ENCODE data around the gene ITFG1. TPM values are rescaled to one million over a fixed set of nuclear protein-coding genes. Genes with fewer than 3 reads are reported as not detected.

Gene ITFG1
- total RNA-seq, 6 experiments from 2014 or later, result 29.9 to 43.8 (median 39.2) TPM

DNA sequence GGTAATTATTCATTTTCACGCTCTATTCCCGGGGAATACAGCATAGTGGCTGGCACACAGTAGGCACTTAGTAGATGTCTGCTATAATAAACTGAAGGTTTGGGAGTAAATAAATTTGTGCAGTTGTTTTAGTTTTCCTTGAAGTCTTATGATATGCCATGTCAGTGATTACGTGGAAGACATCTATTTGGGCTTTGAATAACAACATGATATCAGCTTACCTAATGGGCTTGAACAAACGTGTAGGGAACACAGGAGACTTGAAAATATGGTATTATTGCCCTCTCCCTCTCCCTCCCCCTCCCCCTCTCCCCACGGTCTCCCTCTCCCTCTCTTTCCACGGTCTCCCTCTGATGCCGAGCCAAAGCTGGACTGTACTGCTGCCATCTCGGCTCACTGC, 280.8 kb downstream of the ITFG1 start:
- Histone ChIP-seq H3K4me1 (no peaks in the 10 kb centered on the region), H3K36me3 (no peaks in the 10 kb centered on the region), H3K27me3 (no peaks in the 10 kb centered on the region), H3K9me3 (no peaks in the 10 kb centered on the region), H3K4me3 (no peak overlapping the region), H3K27ac (no peak overlapping the region)
- WGBS (ENCODE audit: insufficient coverage, low coverage, low lambda C conversion rate, missing lambda C conversion rate), result 92% methylated on average over 8 of the region's 8 CpGs
- intact Hi-C loops (cut with DNase I), result no loop called here
- TF ChIP-seq, protein P1, sequence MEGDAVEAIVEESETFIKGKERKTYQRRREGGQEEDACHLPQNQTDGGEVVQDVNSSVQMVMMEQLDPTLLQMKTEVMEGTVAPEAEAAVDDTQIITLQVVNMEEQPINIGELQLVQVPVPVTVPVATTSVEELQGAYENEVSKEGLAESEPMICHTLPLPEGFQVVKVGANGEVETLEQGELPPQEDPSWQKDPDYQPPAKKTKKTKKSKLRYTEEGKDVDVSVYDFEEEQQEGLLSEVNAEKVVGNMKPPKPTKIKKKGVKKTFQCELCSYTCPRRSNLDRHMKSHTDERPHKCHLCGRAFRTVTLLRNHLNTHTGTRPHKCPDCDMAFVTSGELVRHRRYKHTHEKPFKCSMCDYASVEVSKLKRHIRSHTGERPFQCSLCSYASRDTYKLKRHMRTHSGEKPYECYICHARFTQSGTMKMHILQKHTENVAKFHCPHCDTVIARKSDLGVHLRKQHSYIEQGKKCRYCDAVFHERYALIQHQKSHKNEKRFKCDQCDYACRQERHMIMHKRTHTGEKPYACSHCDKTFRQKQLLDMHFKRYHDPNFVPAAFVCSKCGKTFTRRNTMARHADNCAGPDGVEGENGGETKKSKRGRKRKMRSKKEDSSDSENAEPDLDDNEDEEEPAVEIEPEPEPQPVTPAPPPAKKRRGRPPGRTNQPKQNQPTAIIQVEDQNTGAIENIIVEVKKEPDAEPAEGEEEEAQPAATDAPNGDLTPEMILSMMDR (IDR thresholded peaks at IDR 0.05), result no peak
- TF ChIP-seq POLR2A (IDR thresholded peaks at IDR 0.05), result no peak
- ATAC-seq (no peak), DNase-seq (no peak)

DNA sequence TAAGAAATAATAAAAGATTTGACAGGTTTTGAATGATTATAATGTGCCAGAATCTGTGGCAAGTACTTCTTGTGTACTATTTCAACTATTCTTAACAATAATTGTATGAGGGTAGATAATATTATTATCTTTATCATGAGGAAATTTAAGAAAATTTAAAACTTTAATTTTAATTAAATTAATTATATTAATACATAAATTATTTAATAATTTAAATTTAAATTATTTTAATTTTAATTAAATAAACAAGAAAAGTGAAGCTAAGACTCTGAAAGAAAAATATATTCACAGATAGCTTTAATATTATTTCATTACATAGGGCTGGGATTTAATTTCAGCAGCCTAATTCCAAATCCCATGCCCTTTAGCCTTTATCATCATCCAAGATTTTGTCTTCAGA, 285.7 kb downstream of the ITFG1 start:
- TF ChIP-seq, protein P1 (IDR thresholded peaks at IDR 0.05), result no peak
- TF ChIP-seq POLR2A (IDR thresholded peaks at IDR 0.05), result no peak

DNA sequence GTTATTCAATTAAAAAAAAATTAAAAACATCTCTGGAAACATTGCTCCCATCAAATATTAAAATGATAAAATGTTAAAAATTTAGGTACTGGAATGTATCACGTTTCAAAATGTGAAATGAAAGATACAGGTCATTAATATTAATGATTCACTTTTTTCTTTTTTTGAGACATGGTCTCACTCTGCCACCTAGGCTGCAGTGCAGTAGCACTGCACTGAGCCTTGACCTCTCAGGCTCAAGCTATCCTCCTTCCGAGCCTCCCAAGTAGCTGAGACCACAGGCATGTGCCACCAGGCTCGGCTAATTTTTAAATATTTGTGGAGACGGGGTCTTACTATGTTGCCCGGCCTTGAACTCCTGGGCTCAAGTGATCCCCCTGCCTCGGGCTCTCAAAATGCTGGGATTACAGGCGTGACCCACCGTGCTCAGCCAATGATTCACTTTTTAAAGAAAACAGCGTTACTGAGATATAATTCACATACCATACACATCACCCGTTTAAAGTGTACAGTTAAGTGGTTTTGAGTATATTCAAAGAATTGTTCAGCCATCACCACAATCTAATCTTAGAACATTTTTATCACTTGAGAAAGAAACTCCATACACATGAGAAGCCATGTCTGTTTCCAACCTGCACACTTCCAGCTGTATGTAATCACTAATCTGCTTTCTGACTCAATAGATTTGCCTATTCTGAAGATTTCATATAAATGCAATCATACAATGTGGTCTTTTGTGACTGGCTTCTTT, 298.0 kb downstream of the ITFG1 start:
- intact Hi-C loops (cut with DNase I), result no loop called here

More for the DNA sequence above, 285.7 kb downstream of the ITFG1 start:
- no peak for DNase-seq
- Histone ChIP-seq H3K9me3 (no peaks in the 10 kb centered on the region), H3K4me3 (no peak overlapping the region), H3K36me3 (no peaks in the 10 kb centered on the region), H3K4me1 (no peaks in the 10 kb centered on the region), H3K27me3 (no peaks in the 10 kb centered on the region), H3K27ac (no peak overlapping the region)
- intact Hi-C loops (cut with DNase I), result no loop called here
- ATAC-seq, result no peak

DNA sequence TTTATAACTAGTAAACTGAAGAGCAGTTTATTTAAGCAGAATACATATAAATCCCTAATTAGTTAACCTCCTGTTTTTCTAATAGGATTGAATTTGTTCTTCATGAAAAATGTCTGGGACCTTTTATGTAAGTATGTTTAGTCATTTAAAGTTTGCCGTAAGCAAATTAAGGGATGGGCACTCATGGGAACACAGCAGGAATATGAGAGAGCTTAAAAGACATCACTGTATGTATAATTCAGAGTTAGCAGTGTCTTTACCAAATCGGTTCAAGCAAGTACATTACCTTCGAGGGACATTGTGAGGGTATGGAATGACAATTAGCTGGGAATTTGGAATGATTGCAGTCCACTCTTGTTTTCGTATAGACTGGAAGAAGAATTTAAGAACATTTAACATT, 299.4 kb downstream of the ITFG1 start:
- TF ChIP-seq, protein P1 (IDR thresholded peaks at IDR 0.05), result no peak
- no peak for TF ChIP-seq POLR2A (IDR thresholded peaks at IDR 0.05)
- no peak for ATAC-seq
- H3K4me3 ChIP-seq, result no peak overlapping the region
- H3K4me1 ChIP-seq, result no peaks in the 10 kb centered on the region
- H3K36me3 ChIP-seq, result no peaks in the 10 kb centered on the region
- DNase-seq, result no peak
- intact Hi-C loops (cut with DNase I), result no loop called here
- H3K27me3 ChIP-seq, result no peaks in the 10 kb centered on the region
- H3K27ac ChIP-seq, result no peak overlapping the region
- 90% methylated on average over 4 of the region's 4 CpGs for WGBS (ENCODE audit: insufficient coverage, low coverage, low lambda C conversion rate, missing lambda C conversion rate)
- H3K9me3 ChIP-seq, result no peaks in the 10 kb centered on the region

More for the DNA sequence above, 298.0 kb downstream of the ITFG1 start:
- 92% methylated on average over 10 of the region's 10 CpGs for WGBS (ENCODE audit: insufficient coverage, low coverage, low lambda C conversion rate, missing lambda C conversion rate)
- Histone ChIP-seq H3K9me3 (no peaks in the 10 kb centered on the region), H3K27me3 (no peaks in the 10 kb centered on the region), H3K4me3 (no peak overlapping the region), H3K27ac (no peak overlapping the region), H3K4me1 (no peaks in the 10 kb centered on the region), H3K36me3 (no peaks in the 10 kb centered on the region)
- ATAC-seq (no peak), DNase-seq (no peak)
- TF ChIP-seq, protein P1 (IDR thresholded peaks at IDR 0.05), result no peak
- TF ChIP-seq POLR2A (IDR thresholded peaks at IDR 0.05), result no peak

Data from right lobe of liver (tissue), 6 donors.